UCSD-AML1 (cell line): Measurements from ENCODE around the gene KSR2.

ENCODE experiments used
- DNase-seq: peaks from one replicate; lab custom pipeline; 2025; ENCODE audit not compliant: unreplicated experiment; lab: John Stamatoyannopoulos, UW

KSR2 gene

GRCh38 chr12:117547209-117547608 is 421.6 kb downstream of the KSR2 start:
- no peak for DNase-seq

GRCh38 chr12:117545216-117545615 is 423.6 kb downstream of the KSR2 start:
- DNase-seq = no peak

- DNase-seq = no peak
These were observed 428.8 kb downstream of the KSR2 start for GRCh38 chr12:117540011-117540410.

GRCh38 chr12:117538926-117539325 is 429.9 kb downstream of the KSR2 start:
- no peak for DNase-seq

- no peak for DNase-seq
These were observed 430.6 kb downstream of the KSR2 start for GRCh38 chr12:117538032-117538690.

- DNase-seq = no peak
These were observed 435.1 kb downstream of the KSR2 start for GRCh38 chr12:117533687-117534086.

- no peak for DNase-seq
These were observed 438.0 kb downstream of the KSR2 start for GRCh38 chr12:117530796-117531195.

- DNase-seq = no peak
These were observed 440.3 kb downstream of the KSR2 start for GRCh38 chr12:117528538-117528937.

GRCh38 chr12:117527479-117527855 is 441.3 kb downstream of the KSR2 start:
- no peak for DNase-seq

GRCh38 chr12:117526757-117527478 is 441.9 kb downstream of the KSR2 start:
- no peak for DNase-seq

- DNase-seq = no peak
These were observed 443.0 kb downstream of the KSR2 start for GRCh38 chr12:117525766-117526165.

GRCh38 chr12:117524806-117525205 is 444.0 kb downstream of the KSR2 start:
- DNase-seq = no peak

GRCh38 chr12:117523971-117524370 is 444.8 kb downstream of the KSR2 start:
- DNase-seq = no peak

GRCh38 chr12:117522559-117522958 is 446.2 kb downstream of the KSR2 start:
- DNase-seq = no peak

GRCh38 chr12:117521867-117522266 is 446.9 kb downstream of the KSR2 start:
- DNase-seq = no peak

- no peak for DNase-seq
These were observed 447.4 kb downstream of the KSR2 start for GRCh38 chr12:117521346-117521745.

GRCh38 chr12:117518594-117519270 is 450.1 kb downstream of the KSR2 start:
- DNase-seq = no peak

- DNase-seq = no peak
These were observed 451.5 kb downstream of the KSR2 start for GRCh38 chr12:117517219-117517739.

GRCh38 chr12:117516034-117516433 is 452.8 kb downstream of the KSR2 start:
- DNase-seq = no peak

GRCh38 chr12:117514016-117514415 is 454.8 kb downstream of the KSR2 start:
- DNase-seq = no peak

GRCh38 chr12:117513353-117513752 is 455.4 kb downstream of the KSR2 start:
- no peak for DNase-seq

- no peak for DNase-seq
These were observed 460.3 kb downstream of the KSR2 start for GRCh38 chr12:117508468-117508867.
